ENCODE results near the gene ATP6V1C2.
"Not testable (repeated sequence)": the region's sequence is repeated elsewhere in the genome, so short reads cannot be mapped to it uniquely, and the experiment has no call there.

The ATP6V1C2 gene

DNA sequence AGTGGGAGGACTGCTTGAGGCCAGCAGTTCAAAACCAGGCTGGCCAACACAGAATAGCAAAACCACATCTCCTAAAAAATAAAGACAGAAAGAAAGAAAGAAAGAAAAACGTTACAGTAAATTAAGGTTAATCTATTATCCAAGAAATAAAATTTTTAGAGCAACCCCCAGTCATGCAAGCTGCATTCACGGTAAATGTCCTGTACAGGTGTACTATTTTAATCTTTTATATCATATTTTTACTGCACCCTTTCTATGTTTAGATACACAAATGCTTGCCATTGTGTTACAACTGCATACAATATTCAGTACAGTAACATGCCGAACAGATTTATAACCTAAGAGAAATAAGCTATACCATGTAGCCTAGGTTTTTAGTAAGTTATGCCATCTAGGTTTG is 85.1 kb downstream of the ATP6V1C2 start:
- H3K4me3 ChIP-seq (ENCODE audit: low read depth, low read length), result no peak overlapping the region
- in situ Hi-C loops (cut with HindIII; ENCODE audit: low sequenced_read_pairs), result no loop called here
- TF ChIP-seq CTCF (IDR thresholded peaks at IDR 0.05; ENCODE audit: low read depth, low read length), result no peak
- DNase-seq (ENCODE audit: low read depth, low spot score), result no peak

GRCh38 chr2:10810202-10811161 is 89.1 kb downstream of the ATP6V1C2 start:
- peak; percentile 32 for DNase-seq (ENCODE audit: low read depth, low spot score)
- no peak for TF ChIP-seq CTCF (IDR thresholded peaks at IDR 0.05; ENCODE audit: low read depth, low read length)
- in situ Hi-C loops (cut with HindIII; ENCODE audit: low sequenced_read_pairs), result no loop called here
- peak overlapping the region; percentile 83 for H3K4me3 ChIP-seq (ENCODE audit: low read depth, low read length)

- no peak for TF ChIP-seq CTCF (IDR thresholded peaks at IDR 0.05; ENCODE audit: low read depth, low read length)
- in situ Hi-C loops (cut with HindIII; ENCODE audit: low sequenced_read_pairs), result no loop called here
- peak; percentile 20 for DNase-seq (ENCODE audit: low read depth, low spot score)
Measured at GRCh38 chr2:10811517-10811916, 90.1 kb downstream of the ATP6V1C2 start.

GRCh38 chr2:10812362-10813162 is 91.1 kb downstream of the ATP6V1C2 start, which contains the start of gene PDIA6:
Gene PDIA6 (minus strand): TSS chr2:10812785. CDS start chr2:10812696, 89 bp downstream.
- DNase-seq (ENCODE audit: low read depth, low spot score), result peak; percentile 97
- peak within 1 kb of the TSS; percentile 83 for H3K4me3 ChIP-seq (ENCODE audit: low read depth, low read length)
- no peak for TF ChIP-seq CTCF (IDR thresholded peaks at IDR 0.05; ENCODE audit: low read depth, low read length)
- in situ Hi-C loops (cut with HindIII; ENCODE audit: low sequenced_read_pairs), result no loop called here

More at GRCh38 chr2:10811517-10811916, 90.1 kb downstream of the ATP6V1C2 start:
- H3K4me3 ChIP-seq (ENCODE audit: low read depth, low read length), result peak overlapping the region; percentile 83

GRCh38 chr2:10813163-10814138 is 92.0 kb downstream of the ATP6V1C2 start:
- H3K4me3 ChIP-seq (ENCODE audit: low read depth, low read length), result peak overlapping the region; percentile 54
- in situ Hi-C loops (cut with HindIII; ENCODE audit: low sequenced_read_pairs); DNase-seq (ENCODE audit: low read depth, low spot score): not testable (repeated sequence)

GRCh38 chr2:10814142-10814541 is 92.7 kb downstream of the ATP6V1C2 start:
- in situ Hi-C loops (cut with HindIII; ENCODE audit: low sequenced_read_pairs), result no loop called here
- DNase-seq (ENCODE audit: low read depth, low spot score), result no peak
- TF ChIP-seq CTCF (IDR thresholded peaks at IDR 0.05; ENCODE audit: low read depth, low read length), result no peak
- no peak overlapping the region for H3K4me3 ChIP-seq (ENCODE audit: low read depth, low read length)

All from astrocyte of the spinal cord (primary cell).